WERI-Rb-1 (cell line): ENCODE measurements around the gene CRACDL.

Experiments
- DNase-seq: peaks from one replicate; pipeline ENCODE4 v3.0.0-alpha.2; 2020
- H3K27ac ChIP-seq: fragments of 250-450 bp; sonication (Bioruptor Pico); 2 replicates; pipeline ENCODE4 v1.5.1; 2020; ENCODE audit warnings: mild to moderate bottlenecking, moderate library complexity
- H3K27me3 ChIP-seq: fragments of 250-450 bp; sonication (Bioruptor Pico); 2 replicates; pipeline ENCODE4 v1.5.1; 2021; ENCODE audit warnings: mild to moderate bottlenecking, low read depth, moderate library complexity; ENCODE audit not compliant: insufficient read depth, severe bottlenecking
- H3K36me3 ChIP-seq: fragments of 250-450 bp; sonication (Bioruptor Pico); 2 replicates; pipeline ENCODE4 v1.5.1; 2020; ENCODE audit warnings: mild to moderate bottlenecking, moderate library complexity
- H3K4me3 ChIP-seq: 2 replicates; pipeline ENCODE4 v1.5.1; 2011; ENCODE audit warnings: low read depth, mild to moderate bottlenecking, control low read depth, low read length
- H3K9me3 ChIP-seq: fragments of 250-450 bp; sonication (Bioruptor Pico); 2 replicates; pipeline ENCODE4 v1.5.1; 2021; ENCODE audit warnings: mild to moderate bottlenecking, moderate library complexity; ENCODE audit not compliant: severe bottlenecking
- CTCF ChIP-seq: IDR thresholded peaks from 2 replicates; pipeline ENCODE4 v1.5.1; 2011; ENCODE audit warnings: low read depth, mild to moderate bottlenecking, control low read depth, inconsistent platforms, low read length

CRACDL gene

GRCh38 chr2:98847853-98848252 lies 88.2 kb downstream of the CRACDL start:
- no peak overlapping the region for H3K4me3 ChIP-seq
- no peaks in the 10 kb centered on the region for H3K9me3 ChIP-seq
- H3K27me3 ChIP-seq = no peaks in the 10 kb centered on the region
- DNase-seq = no peak
- H3K36me3 ChIP-seq = no peaks in the 10 kb centered on the region
- TF ChIP-seq CTCF = no peak
- no peak overlapping the region for H3K27ac ChIP-seq

GRCh38 chr2:98846041-98846440 lies 90.0 kb downstream of the CRACDL start:
- Histone ChIP-seq H3K27me3 (no peaks in the 10 kb centered on the region), H3K4me3 (no peak overlapping the region), H3K9me3 (no peaks in the 10 kb centered on the region), H3K27ac (no peak overlapping the region), H3K36me3 (no peaks in the 10 kb centered on the region)
- DNase-seq = no peak
- no peak for TF ChIP-seq CTCF

GRCh38 chr2:98842136-98842535 lies 93.9 kb downstream of the CRACDL start:
- no peaks in the 10 kb centered on the region for H3K36me3 ChIP-seq
- TF ChIP-seq CTCF = no peak
- DNase-seq = no peak
- no peak overlapping the region for H3K4me3 ChIP-seq
- H3K27ac ChIP-seq = no peak overlapping the region
- no peaks in the 10 kb centered on the region for H3K27me3 ChIP-seq
- H3K9me3 ChIP-seq = no peaks in the 10 kb centered on the region

- no peak overlapping the region for H3K4me3 ChIP-seq
- no peak overlapping the region for H3K27ac ChIP-seq
- H3K9me3 ChIP-seq = no peaks in the 10 kb centered on the region
- H3K27me3 ChIP-seq = no peaks in the 10 kb centered on the region
- DNase-seq = no peak
- H3K36me3 ChIP-seq = no peaks in the 10 kb centered on the region
- TF ChIP-seq CTCF = no peak
Measured at GRCh38 chr2:98839292-98839691, 96.7 kb downstream of the CRACDL start.

GRCh38 chr2:98835831-98836385 lies 100.1 kb downstream of the CRACDL start:
- H3K27ac ChIP-seq = no peak overlapping the region
- TF ChIP-seq CTCF = no peak
- no peak overlapping the region for H3K4me3 ChIP-seq
- H3K9me3 ChIP-seq = no peaks in the 10 kb centered on the region
- H3K27me3 ChIP-seq = no peaks in the 10 kb centered on the region
- H3K36me3 ChIP-seq = no peaks in the 10 kb centered on the region
- DNase-seq = no peak

GRCh38 chr2:98833917-98834263 lies 102.1 kb downstream of the CRACDL start:
- H3K4me3 ChIP-seq = no peak overlapping the region
- no peaks in the 10 kb centered on the region for H3K9me3 ChIP-seq
- no peak overlapping the region for H3K27ac ChIP-seq
- no peaks in the 10 kb centered on the region for H3K36me3 ChIP-seq
- no peak for DNase-seq
- no peaks in the 10 kb centered on the region for H3K27me3 ChIP-seq
- no peak for TF ChIP-seq CTCF
